Liver (tissue), 9 donors: ENCODE data around the gene UGT1A8. TPM values are rescaled to one million over a fixed set of nuclear protein-coding genes. Genes with fewer than 3 reads are reported as not detected.

ENCODE experiments used
- DNase-seq: peaks from one replicate; pipeline ENCODE4 v3.0.0-alpha.2; 2017; ENCODE audit warnings: low spot score
- H3K27ac ChIP-seq, 2 donors: one replicate each; pipeline ENCODE4 v1.7.0; 2013; ENCODE audit warnings: inconsistent platforms in 2 of 2, low read length in 2 of 2, control low read depth in 1 of 2, low read depth in 1 of 2, mild to moderate bottlenecking in 1 of 2
- H3K27me3 ChIP-seq, 4 donors: one replicate each; pipeline versions ENCODE4 v1.6.1 to v1.7.0; 2013; ENCODE audit warnings: low read length in 3 of 4, inconsistent platforms in 1 of 4, mild to moderate bottlenecking in 1 of 4, moderate library complexity in 1 of 4; ENCODE audit not compliant: control insufficient read depth in 4 of 4, insufficient read depth in 4 of 4
- H3K36me3 ChIP-seq, 4 donors: one replicate each; pipeline versions ENCODE4 v1.6.1 to v1.7.0; 2013; ENCODE audit warnings: low read length in 3 of 4, mild to moderate bottlenecking in 3 of 4, low read depth in 1 of 4, moderate library complexity in 1 of 4; ENCODE audit not compliant: control insufficient read depth in 4 of 4, insufficient read depth in 3 of 4
- H3K4me1 ChIP-seq, 4 donors: one replicate each; pipeline versions ENCODE4 v1.6.1 to v1.7.0; 2013; ENCODE audit warnings: low read length in 3 of 4, mild to moderate bottlenecking in 3 of 4, moderate library complexity in 1 of 4; ENCODE audit not compliant: control insufficient read depth in 4 of 4, insufficient read depth in 4 of 4
- H3K4me3 ChIP-seq, 3 donors: one replicate each; pipeline versions ENCODE4 v1.6.1 to v1.7.0; 2013; ENCODE audit warnings: low read length in 3 of 3, control low read depth in 1 of 3, low read depth in 1 of 3, mild to moderate bottlenecking in 1 of 3
- H3K9ac ChIP-seq, 2 donors: one replicate each; pipeline ENCODE4 v1.7.0; 2013; ENCODE audit warnings: low read length in 2 of 2, mild to moderate bottlenecking in 2 of 2, moderate library complexity in 2 of 2, control low read depth in 1 of 2, low read depth in 1 of 2
- H3K9me3 ChIP-seq, 4 donors: one replicate each; pipeline versions ENCODE4 v1.6.1 to v1.7.0; 2013; ENCODE audit warnings: low read length in 3 of 4; ENCODE audit not compliant: control insufficient read depth in 4 of 4
- EGR1 ChIP-seq, 2 donors: IDR thresholded peaks; 2 replicates each; pipeline ENCODE4 v1.6.1; 2016 to 2018; ENCODE audit warnings: antibody characterized with exemption in 2 of 2, low read depth in 2 of 2
- FOXA2 ChIP-seq: IDR thresholded peaks from 2 replicates; pipeline ENCODE4 v1.6.1; 2016; ENCODE audit warnings: antibody characterized with exemption
- MAX ChIP-seq: IDR thresholded peaks from 2 replicates; pipeline ENCODE4 v1.6.1; 2016; ENCODE audit warnings: antibody characterized with exemption
- RAD21 ChIP-seq, 2 donors: IDR thresholded peaks; 2 replicates each; pipeline ENCODE4 v1.6.1; 2016; ENCODE audit warnings: antibody characterized with exemption in 2 of 2, mild to moderate bottlenecking in 2 of 2
- SP1 ChIP-seq: IDR thresholded peaks from 2 replicates; pipeline ENCODE4 v1.6.1; 2018; ENCODE audit warnings: antibody characterized with exemption, mild to moderate bottlenecking
- WGBS: extraction: QIAGEN DNeasy Blood & Tissue Kit; methylation state at CpG from one replicate; pipeline ENCODE4 v1.1.7; 2013; 5-methylcytosine and 5-hydroxymethylcytosine counted together
- polyA plus RNA-seq, 2 donors: library from polyadenylated mRNA; stranded (reverse) in 1 of 2; unstranded in 1 of 2; fragments of 200-250 nt in 1 of 2; fragments of >200 nt in 1 of 2; fragmentation: Nextera tagmentation in 1 of 2; extraction: Ambion mirVana in 1 of 2; gene quantifications; one replicate each; pipeline versions ENCODE4 v1.2.1 to v1.2.3, GENCODE V29; 2013 to 2015
- total RNA-seq, 2 donors: library from RNA; depleted of rRNA; stranded (reverse); fragments of >200 nt; gene quantifications; one replicate each; pipeline ENCODE4 v1.2.3, GENCODE V29; 2014
- TF ChIP-seq, protein P1 (sequence below): fragments of 150-350 bp; IDR thresholded peaks from 2 replicates; pipeline ENCODE4 v1.5.1; 2017; ENCODE audit warnings: improper control_type of control experiment, low read depth, low read length; ENCODE audit not compliant: missing input control
- TF ChIP-seq, protein P2 (sequence below): IDR thresholded peaks from 2 replicates; pipeline ENCODE4 v1.6.1; 2016; ENCODE audit warnings: antibody characterized with exemption
- donor health status: healthy.
- donor health status: healthy.
- donor health status: healthy.
- donor health status: healthy.
- donor health status: healthy.

Gene UGT1A8
- total and polyA plus RNA-seq, 4 donors: 0.17 to 0.51 (median 0.48) TPM; not detected in 1

GRCh38 chr2:233807966-233808935 is 190.8 kb downstream of the UGT1A8 start:
- no peaks in the 10 kb centered on the region for H3K9me3 ChIP-seq
- DNase-seq: no peak
- H3K9ac ChIP-seq: no peak overlapping the region
- 82% methylated on average over 10 of the region's 10 CpGs for WGBS
- no peak overlapping the region for H3K27ac ChIP-seq
- TF ChIP-seq, protein P1, sequence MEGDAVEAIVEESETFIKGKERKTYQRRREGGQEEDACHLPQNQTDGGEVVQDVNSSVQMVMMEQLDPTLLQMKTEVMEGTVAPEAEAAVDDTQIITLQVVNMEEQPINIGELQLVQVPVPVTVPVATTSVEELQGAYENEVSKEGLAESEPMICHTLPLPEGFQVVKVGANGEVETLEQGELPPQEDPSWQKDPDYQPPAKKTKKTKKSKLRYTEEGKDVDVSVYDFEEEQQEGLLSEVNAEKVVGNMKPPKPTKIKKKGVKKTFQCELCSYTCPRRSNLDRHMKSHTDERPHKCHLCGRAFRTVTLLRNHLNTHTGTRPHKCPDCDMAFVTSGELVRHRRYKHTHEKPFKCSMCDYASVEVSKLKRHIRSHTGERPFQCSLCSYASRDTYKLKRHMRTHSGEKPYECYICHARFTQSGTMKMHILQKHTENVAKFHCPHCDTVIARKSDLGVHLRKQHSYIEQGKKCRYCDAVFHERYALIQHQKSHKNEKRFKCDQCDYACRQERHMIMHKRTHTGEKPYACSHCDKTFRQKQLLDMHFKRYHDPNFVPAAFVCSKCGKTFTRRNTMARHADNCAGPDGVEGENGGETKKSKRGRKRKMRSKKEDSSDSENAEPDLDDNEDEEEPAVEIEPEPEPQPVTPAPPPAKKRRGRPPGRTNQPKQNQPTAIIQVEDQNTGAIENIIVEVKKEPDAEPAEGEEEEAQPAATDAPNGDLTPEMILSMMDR: no peak
- TF ChIP-seq MAX (no peak), FOXA2 (no peak), SP1 (no peak), RAD21 (IDR thresholded peaks at IDR 0.05) (no peak), EGR1 (IDR thresholded peaks at IDR 0.05; ENCODE audit: low read depth in 2 of 2) (no peak)
- H3K4me3 ChIP-seq: no peak overlapping the region
- no peaks in the 10 kb centered on the region for H3K36me3 ChIP-seq
- H3K4me1 ChIP-seq: no peaks in the 10 kb centered on the region
- no peaks in the 10 kb centered on the region for H3K27me3 ChIP-seq

- no peaks in the 10 kb centered on the region for H3K27me3 ChIP-seq
- H3K4me3 ChIP-seq: no peak overlapping the region
- no peaks in the 10 kb centered on the region for H3K4me1 ChIP-seq
- no peaks in the 10 kb centered on the region for H3K9me3 ChIP-seq
- no peaks in the 10 kb centered on the region for H3K36me3 ChIP-seq
- TF ChIP-seq, protein P2, sequence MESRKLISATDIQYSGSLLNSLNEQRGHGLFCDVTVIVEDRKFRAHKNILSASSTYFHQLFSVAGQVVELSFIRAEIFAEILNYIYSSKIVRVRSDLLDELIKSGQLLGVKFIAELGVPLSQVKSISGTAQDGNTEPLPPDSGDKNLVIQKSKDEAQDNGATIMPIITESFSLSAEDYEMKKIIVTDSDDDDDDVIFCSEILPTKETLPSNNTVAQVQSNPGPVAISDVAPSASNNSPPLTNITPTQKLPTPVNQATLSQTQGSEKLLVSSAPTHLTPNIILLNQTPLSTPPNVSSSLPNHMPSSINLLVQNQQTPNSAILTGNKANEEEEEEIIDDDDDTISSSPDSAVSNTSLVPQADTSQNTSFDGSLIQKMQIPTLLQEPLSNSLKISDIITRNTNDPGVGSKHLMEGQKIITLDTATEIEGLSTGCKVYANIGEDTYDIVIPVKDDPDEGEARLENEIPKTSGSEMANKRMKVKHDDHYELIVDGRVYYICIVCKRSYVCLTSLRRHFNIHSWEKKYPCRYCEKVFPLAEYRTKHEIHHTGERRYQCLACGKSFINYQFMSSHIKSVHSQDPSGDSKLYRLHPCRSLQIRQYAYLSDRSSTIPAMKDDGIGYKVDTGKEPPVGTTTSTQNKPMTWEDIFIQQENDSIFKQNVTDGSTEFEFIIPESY: no peak
- TF ChIP-seq, protein P1: no peak
- TF ChIP-seq RAD21 (IDR thresholded peaks at IDR 0.05): no peak
- no peak for TF ChIP-seq MAX
- TF ChIP-seq EGR1 (IDR thresholded peaks at IDR 0.05; ENCODE audit: low read depth in 2 of 2): no peak
- H3K9ac ChIP-seq: no peak overlapping the region
- no peak overlapping the region for H3K27ac ChIP-seq
- 92% methylated on average over 6 of the region's 6 CpGs for WGBS
- no peak for DNase-seq
These were observed 193.0 kb downstream of the UGT1A8 start for GRCh38 chr2:233810385-233810784.
